Stimulated activated CD8-positive, alpha-beta memory T cell treated with anti-CD3 and anti-CD28 coated beads, Interleukin-7, amount 100 ng/mL, for 48 hours (primary cell): ENCODE results near the gene TTLL5.

Source experiments
- DNase-seq, 2 donors: peaks; one replicate each; pipeline ENCODE4 v3.0.0-alpha.2; 2020; ENCODE audit warnings: low read depth in 1 of 2; ENCODE audit errors: extremely low read depth in 1 of 2

The TTLL5 gene

GRCh38 chr14:75860561-75861160 is 199.6 kb downstream of the TTLL5 start:
- DNase-seq: no peak

- DNase-seq: no peak
These were observed 200.1 kb downstream of the TTLL5 start for GRCh38 chr14:75861161-75861621.

GRCh38 chr14:75863221-75863620 is 202.2 kb downstream of the TTLL5 start:
- no peak for DNase-seq

- no peak for DNase-seq
These were observed 203.3 kb downstream of the TTLL5 start for GRCh38 chr14:75864352-75864751.

- DNase-seq: no peak
These were observed 204.5 kb downstream of the TTLL5 start for GRCh38 chr14:75865531-75865930.

GRCh38 chr14:75866970-75867369 is 205.9 kb downstream of the TTLL5 start:
- no peak for DNase-seq

- DNase-seq: no peak
These were observed 210.3 kb downstream of the TTLL5 start for GRCh38 chr14:75871181-75871880.

- no peak for DNase-seq
These were observed 214.9 kb downstream of the TTLL5 start for GRCh38 chr14:75875958-75876357.

GRCh38 chr14:75876530-75876929 is 215.5 kb downstream of the TTLL5 start:
- DNase-seq: no peak

- DNase-seq: no peak
These were observed 216.2 kb downstream of the TTLL5 start for GRCh38 chr14:75877292-75877691.

GRCh38 chr14:75877884-75878283 is 216.8 kb downstream of the TTLL5 start:
- DNase-seq: no peak

- no peak for DNase-seq
These were observed 218.0 kb downstream of the TTLL5 start for GRCh38 chr14:75879031-75879430.

GRCh38 chr14:75880512-75880911 is 219.5 kb downstream of the TTLL5 start:
- DNase-seq: no peak

GRCh38 chr14:75881994-75882393 is 220.9 kb downstream of the TTLL5 start:
- no peak for DNase-seq

- no peak for DNase-seq
These were observed 223.2 kb downstream of the TTLL5 start for GRCh38 chr14:75884198-75884611.

- no peak for DNase-seq
These were observed 224.8 kb downstream of the TTLL5 start for GRCh38 chr14:75885829-75886228.

- no peak for DNase-seq
These were observed 225.7 kb downstream of the TTLL5 start for GRCh38 chr14:75886636-75887348.

- DNase-seq: no peak
These were observed 227.9 kb downstream of the TTLL5 start for GRCh38 chr14:75888945-75889344.

- no peak for DNase-seq
These were observed 235.3 kb downstream of the TTLL5 start for GRCh38 chr14:75896341-75896740.

- DNase-seq: no peak
These were observed 243.3 kb downstream of the TTLL5 start for GRCh38 chr14:75904311-75904710.

- DNase-seq: no peak
These were observed 244.3 kb downstream of the TTLL5 start for GRCh38 chr14:75905147-75905904.
